ENCODE measurements around the gene MT1X.
A peak's percentile ranks its signal among the peaks of the same experiment; 100 is the strongest.

MT1X gene

GRCh38 chr16:56645311-56645710 lies 37.0 kb upstream of the MT1X start:
- H3K27ac Mint-ChIP-seq: no peak overlapping the region
- no peak overlapping the region for H3K4me3 Mint-ChIP-seq
- peaks cover 10% of the 10 kb centered on the region for H3K27me3 Mint-ChIP-seq
- no peak for ATAC-seq (ENCODE audit: low read depth)
- no peaks in the 10 kb centered on the region for H3K36me3 Mint-ChIP-seq
- DNase-seq (ENCODE audit: low spot score in 2 of 2): no peak
- H3K9me3 Mint-ChIP-seq: no peaks in the 10 kb centered on the region
- H3K4me1 Mint-ChIP-seq: peaks cover 17% of the 10 kb centered on the region

- Mint-ChIP-seq H3K9me3 (no peaks in the 10 kb centered on the region), H3K36me3 (no peaks in the 10 kb centered on the region), H3K4me1 (peaks cover 17% of the 10 kb centered on the region), H3K4me3 (no peak overlapping the region), H3K27me3 (peaks cover 10% of the 10 kb centered on the region), H3K27ac (no peak overlapping the region)
- DNase-seq (ENCODE audit: low spot score in 2 of 2) (no peak), ATAC-seq (ENCODE audit: low read depth) (no peak)
Observed at GRCh38 chr16:56645838-56646237, 36.4 kb upstream of the MT1X start.

GRCh38 chr16:56647641-56648431 lies 34.4 kb upstream of the MT1X start:
- no peaks in the 10 kb centered on the region for H3K36me3 Mint-ChIP-seq
- H3K27ac Mint-ChIP-seq: no peak overlapping the region
- H3K9me3 Mint-ChIP-seq: no peaks in the 10 kb centered on the region
- no peak overlapping the region for H3K4me3 Mint-ChIP-seq
- no peak for ATAC-seq (ENCODE audit: low read depth)
- peaks cover 12% of the 10 kb centered on the region for H3K4me1 Mint-ChIP-seq
- peaks cover 9% of the 10 kb centered on the region for H3K27me3 Mint-ChIP-seq
- DNase-seq (ENCODE audit: low spot score in 2 of 2): no peak

GRCh38 chr16:56649271-56649670 lies 33.0 kb upstream of the MT1X start:
- Mint-ChIP-seq H3K9me3 (no peaks in the 10 kb centered on the region), H3K4me3 (no peak overlapping the region), H3K27me3 (peaks cover 5% of the 10 kb centered on the region), H3K36me3 (no peaks in the 10 kb centered on the region), H3K4me1 (peaks cover 8% of the 10 kb centered on the region), H3K27ac (no peak overlapping the region)
- no peak for ATAC-seq (ENCODE audit: low read depth)
- no peak for DNase-seq (ENCODE audit: low spot score in 2 of 2)

- H3K27me3 Mint-ChIP-seq: peaks cover 5% of the 10 kb centered on the region
- no peak for ATAC-seq (ENCODE audit: low read depth)
- peaks cover 9% of the 10 kb centered on the region for H3K4me1 Mint-ChIP-seq
- no peaks in the 10 kb centered on the region for H3K9me3 Mint-ChIP-seq
- no peak overlapping the region for H3K27ac Mint-ChIP-seq
- no peak for DNase-seq (ENCODE audit: low spot score in 2 of 2)
- no peak overlapping the region for H3K4me3 Mint-ChIP-seq
- no peaks in the 10 kb centered on the region for H3K36me3 Mint-ChIP-seq
Observed at GRCh38 chr16:56649820-56650219, 32.5 kb upstream of the MT1X start.

GRCh38 chr16:56651586-56651985 lies 30.7 kb upstream of the MT1X start, which contains the start of gene MT1B:
MT1B (plus strand) TSS chr16:56651886; CDS start chr16:56651954, 68 bp downstream.
- Mint-ChIP-seq H3K9me3 (no peaks in the 10 kb centered on the region), H3K36me3 (no peaks in the 10 kb centered on the region), H3K4me1 (peaks cover 9% of the 10 kb centered on the region), H3K4me3 (no peak within 1 kb of the TSS), H3K27ac (no peak within 1 kb of the TSS), H3K27me3 (peaks cover 5% of the 10 kb centered on the region)
- DNase-seq (ENCODE audit: low spot score in 2 of 2) (no peak), ATAC-seq (ENCODE audit: low read depth) (no peak)

- Mint-ChIP-seq H3K4me1 (peaks cover 12% of the 10 kb centered on the region), H3K36me3 (no peaks in the 10 kb centered on the region), H3K27me3 (peaks cover 4% of the 10 kb centered on the region), H3K4me3 (no peak overlapping the region), H3K9me3 (no peaks in the 10 kb centered on the region), H3K27ac (no peak overlapping the region)
- DNase-seq (ENCODE audit: low spot score in 2 of 2) (no peak), ATAC-seq (ENCODE audit: low read depth) (no peak)
Observed at GRCh38 chr16:56652600-56652999, 29.7 kb upstream of the MT1X start.

GRCh38 chr16:56653218-56653617 lies 29.1 kb upstream of the MT1X start:
- Mint-ChIP-seq H3K36me3 (no peaks in the 10 kb centered on the region), H3K4me3 (no peak overlapping the region), H3K27me3 (peaks cover 4% of the 10 kb centered on the region), H3K27ac (no peak overlapping the region), H3K9me3 (no peaks in the 10 kb centered on the region), H3K4me1 (peaks cover 16% of the 10 kb centered on the region)
- DNase-seq (ENCODE audit: low spot score in 2 of 2): no peak
- peak; percentile 72 for ATAC-seq (ENCODE audit: low read depth)

- peak; percentile 22 to 50 for DNase-seq (ENCODE audit: low spot score in 2 of 2)
Observed at GRCh38 chr16:56657555-56658326, 24.5 kb upstream of the MT1X start, which contains the start of gene MT1F. MT1F (plus strand) TSS chr16:56657959; CDS start chr16:56658059, 100 bp downstream.

GRCh38 chr16:56658327-56658875 lies 23.9 kb upstream of the MT1X start:
- H3K27me3 Mint-ChIP-seq: peaks cover 16% of the 10 kb centered on the region

More at GRCh38 chr16:56657555-56658326, 24.5 kb upstream of the MT1X start, which contains the start of gene MT1F:
- H3K9me3 Mint-ChIP-seq: no peaks in the 10 kb centered on the region
- H3K27me3 Mint-ChIP-seq: peaks cover 11% of the 10 kb centered on the region
- H3K4me3 Mint-ChIP-seq: peak within 1 kb of the TSS; percentile 99
- peaks cover 22% of the 10 kb centered on the region for H3K4me1 Mint-ChIP-seq
- peak; percentile 68 for ATAC-seq (ENCODE audit: low read depth)
- no peaks in the 10 kb centered on the region for H3K36me3 Mint-ChIP-seq
- peak within 1 kb of the TSS; percentile 85 for H3K27ac Mint-ChIP-seq

GRCh38 chr16:56662357-56663354 lies 19.6 kb upstream of the MT1X start:
- no peak overlapping the region for H3K27ac Mint-ChIP-seq
- no peak for DNase-seq (ENCODE audit: low spot score in 2 of 2)
- peak overlapping the region; percentile 28 for H3K4me3 Mint-ChIP-seq
- H3K4me1 Mint-ChIP-seq: peaks cover 15% of the 10 kb centered on the region
- peaks cover 30% of the 10 kb centered on the region for H3K27me3 Mint-ChIP-seq
- H3K36me3 Mint-ChIP-seq: peaks cover 2% of the 10 kb centered on the region
- H3K9me3 Mint-ChIP-seq: no peaks in the 10 kb centered on the region
- ATAC-seq (ENCODE audit: low read depth): peak; percentile 42

More at GRCh38 chr16:56658327-56658875, 23.9 kb upstream of the MT1X start:
- no peak for DNase-seq (ENCODE audit: low spot score in 2 of 2)
- Mint-ChIP-seq H3K27ac (peak overlapping the region; percentile 85), H3K36me3 (peaks cover 2% of the 10 kb centered on the region), H3K9me3 (no peaks in the 10 kb centered on the region), H3K4me1 (peaks cover 22% of the 10 kb centered on the region), H3K4me3 (peak overlapping the region; percentile 99)
- no peak for ATAC-seq (ENCODE audit: low read depth)

- Mint-ChIP-seq H3K36me3 (peaks cover 2% of the 10 kb centered on the region), H3K4me3 (no peak overlapping the region), H3K4me1 (peaks cover 24% of the 10 kb centered on the region), H3K9me3 (no peaks in the 10 kb centered on the region), H3K27me3 (peaks cover 43% of the 10 kb centered on the region), H3K27ac (no peak overlapping the region)
- DNase-seq (ENCODE audit: low spot score in 2 of 2) (no peak), ATAC-seq (ENCODE audit: low read depth) (no peak)
Observed at GRCh38 chr16:56664506-56664905, 17.8 kb upstream of the MT1X start.

Data from memory B cell (primary cell).